ENCODE results near the gene MAGEB3.

DNA sequence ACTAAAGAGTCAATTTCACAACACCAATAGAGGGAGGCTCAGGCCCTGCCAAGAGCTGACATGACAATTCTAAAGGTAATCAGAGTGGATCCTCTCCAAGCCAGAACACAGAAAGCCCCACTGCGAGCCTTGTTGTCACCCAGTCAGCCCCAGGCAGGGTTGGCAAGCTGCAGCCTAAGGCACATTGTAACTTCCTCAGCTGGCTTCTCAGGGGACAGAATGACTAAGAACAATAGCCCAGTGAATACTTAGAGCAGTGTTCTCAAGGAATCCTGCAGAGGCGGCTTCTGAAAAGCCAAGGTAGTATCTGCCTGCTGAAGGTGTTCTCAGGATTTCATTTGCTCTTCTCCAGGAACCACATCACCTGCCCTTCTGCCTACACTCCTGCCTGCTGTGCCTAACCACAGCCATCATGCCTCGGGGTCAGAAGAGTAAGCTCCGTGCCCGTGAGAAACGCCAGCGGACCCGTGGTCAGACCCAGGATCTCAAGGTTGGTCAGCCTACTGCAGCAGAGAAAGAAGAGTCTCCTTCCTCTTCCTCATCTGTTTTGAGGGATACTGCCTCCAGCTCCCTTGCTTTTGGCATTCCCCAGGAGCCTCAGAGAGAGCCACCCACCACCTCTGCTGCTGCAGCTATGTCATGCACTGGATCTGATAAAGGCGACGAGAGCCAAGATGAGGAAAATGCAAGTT lies 11.4 kb downstream of the MAGEB3 start, which contains the start of gene MAGEB4:
- TF ChIP-seq, protein P1, sequence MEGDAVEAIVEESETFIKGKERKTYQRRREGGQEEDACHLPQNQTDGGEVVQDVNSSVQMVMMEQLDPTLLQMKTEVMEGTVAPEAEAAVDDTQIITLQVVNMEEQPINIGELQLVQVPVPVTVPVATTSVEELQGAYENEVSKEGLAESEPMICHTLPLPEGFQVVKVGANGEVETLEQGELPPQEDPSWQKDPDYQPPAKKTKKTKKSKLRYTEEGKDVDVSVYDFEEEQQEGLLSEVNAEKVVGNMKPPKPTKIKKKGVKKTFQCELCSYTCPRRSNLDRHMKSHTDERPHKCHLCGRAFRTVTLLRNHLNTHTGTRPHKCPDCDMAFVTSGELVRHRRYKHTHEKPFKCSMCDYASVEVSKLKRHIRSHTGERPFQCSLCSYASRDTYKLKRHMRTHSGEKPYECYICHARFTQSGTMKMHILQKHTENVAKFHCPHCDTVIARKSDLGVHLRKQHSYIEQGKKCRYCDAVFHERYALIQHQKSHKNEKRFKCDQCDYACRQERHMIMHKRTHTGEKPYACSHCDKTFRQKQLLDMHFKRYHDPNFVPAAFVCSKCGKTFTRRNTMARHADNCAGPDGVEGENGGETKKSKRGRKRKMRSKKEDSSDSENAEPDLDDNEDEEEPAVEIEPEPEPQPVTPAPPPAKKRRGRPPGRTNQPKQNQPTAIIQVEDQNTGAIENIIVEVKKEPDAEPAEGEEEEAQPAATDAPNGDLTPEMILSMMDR (IDR thresholded peaks at IDR 0.05; ENCODE audit: low read length), result no peak
- TF ChIP-seq EZH2 (optimal IDR thresholded peaks at IDR 0.05; ENCODE audit: low read depth, low read length), result no peak

Measured in MM.1S (cell line).